Stimulated activated CD8-positive, alpha-beta memory T cell treated with anti-CD3 and anti-CD28 coated beads, Interleukin-12 subunit alpha, Interleukin-12 subunit beta, amount 100 ng/mL, for 1 hour (primary cell): ENCODE measurements around the gene LRP1B.

Experiments
- DNase-seq: peaks from one replicate; pipeline ENCODE4 v3.0.0-alpha.2; 2020; ENCODE audit warnings: low read depth

LRP1B gene

DNA sequence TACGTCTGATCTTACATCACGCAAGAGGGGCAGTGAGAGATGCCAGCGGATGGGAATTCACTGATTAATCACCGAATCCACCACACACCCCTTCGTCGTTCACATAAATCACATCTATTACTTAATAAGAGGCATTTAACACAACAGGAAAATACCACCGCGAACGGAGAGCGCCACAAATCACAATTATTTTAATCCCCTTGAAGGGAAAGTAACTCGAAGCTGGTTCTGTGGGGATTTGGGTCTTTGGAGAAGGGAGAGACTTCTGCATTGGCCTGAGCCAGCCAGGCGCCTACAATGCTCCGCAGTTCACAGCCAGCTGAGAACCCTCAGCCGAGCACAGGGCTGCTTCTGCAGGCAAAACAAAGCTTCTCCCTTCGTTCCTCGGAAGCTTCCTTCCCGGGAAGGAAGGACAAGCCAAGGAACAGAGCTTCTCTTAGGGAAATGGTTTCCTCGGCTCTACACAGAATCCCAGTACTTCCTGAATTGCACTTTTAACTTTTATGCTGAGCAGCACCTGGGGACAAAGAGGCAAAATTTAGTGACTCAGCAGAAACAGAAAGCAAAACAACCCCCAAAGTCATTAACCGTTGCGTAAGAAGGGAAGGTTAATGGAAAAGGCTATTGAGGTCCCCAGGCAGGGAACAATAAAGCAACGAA, at the start of gene LRP1B:
LRP1B (minus strand) TSS at position 7 of the 660 bp plus-strand sequence. CDS start 287 bp downstream, outside the sequence.
- no peak for DNase-seq

- no peak for DNase-seq
These were observed 48.9 kb upstream of the LRP1B start for GRCh38 chr2:142179686-142180085.

GRCh38 chr2:142178604-142179003, 47.8 kb upstream of the LRP1B start:
- DNase-seq, result no peak

DNA sequence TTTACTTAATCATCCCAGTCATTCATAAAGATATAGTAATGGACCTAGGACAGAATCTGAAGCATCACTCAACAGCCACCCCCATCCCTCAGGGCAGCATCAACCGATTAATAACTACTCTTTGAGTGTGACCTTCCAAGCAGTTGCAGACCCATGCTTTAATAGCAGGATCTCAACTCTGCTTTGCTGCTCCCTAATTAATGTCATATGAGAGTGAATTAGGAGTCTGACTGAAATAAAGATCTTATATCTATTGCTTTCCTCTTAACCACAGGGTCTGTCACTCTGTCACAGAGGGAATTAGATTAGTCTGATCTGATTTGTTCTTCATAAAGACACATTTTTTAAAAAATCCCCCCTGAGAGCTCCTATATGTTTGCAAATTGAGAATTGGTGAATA, 46.1 kb upstream of the LRP1B start:
- DNase-seq, result no peak

DNA sequence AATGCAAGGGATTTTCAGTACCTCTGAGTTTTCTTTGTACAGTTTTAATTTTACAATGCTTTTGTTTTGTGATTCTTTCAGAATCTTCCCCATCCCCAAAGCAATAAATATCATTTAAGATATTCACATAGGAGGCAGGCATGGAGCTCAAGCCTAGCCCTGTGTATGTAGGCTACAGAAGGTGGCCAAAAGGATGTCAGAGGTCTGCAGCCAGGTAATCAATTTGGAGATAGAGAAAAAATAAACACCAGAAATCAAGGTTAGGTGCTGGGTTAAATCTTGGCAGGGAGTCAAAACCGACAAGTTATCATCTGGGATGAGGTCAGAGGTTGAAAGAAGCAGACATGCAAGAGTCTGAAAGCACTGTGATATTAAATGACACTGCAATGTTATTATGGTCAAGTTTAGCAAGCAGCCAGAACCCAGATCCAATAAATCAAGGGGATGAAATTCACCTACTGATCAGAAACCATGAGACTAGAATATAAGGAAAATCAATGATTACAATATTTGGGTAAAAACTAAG, 45.1 kb upstream of the LRP1B start:
- DNase-seq, result no peak

DNA sequence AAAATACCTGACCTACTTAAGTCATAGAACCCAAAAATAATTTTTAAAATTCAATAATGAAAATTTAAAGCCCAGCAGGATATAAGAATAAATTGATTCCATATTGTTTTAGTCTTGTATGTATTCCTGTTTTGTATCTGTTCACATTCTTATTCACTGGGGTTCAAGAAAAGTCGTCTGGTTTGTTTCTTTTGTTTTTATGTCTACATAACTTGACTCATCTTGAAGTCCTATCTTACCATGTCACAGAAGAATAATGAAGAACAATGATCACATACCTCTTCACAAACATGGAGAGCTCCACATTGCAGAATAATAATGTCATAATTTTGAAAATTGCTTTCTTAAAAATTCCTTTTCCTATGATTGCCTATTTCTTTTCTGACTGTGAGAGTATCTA, 43.4 kb upstream of the LRP1B start:
- no peak for DNase-seq

DNA sequence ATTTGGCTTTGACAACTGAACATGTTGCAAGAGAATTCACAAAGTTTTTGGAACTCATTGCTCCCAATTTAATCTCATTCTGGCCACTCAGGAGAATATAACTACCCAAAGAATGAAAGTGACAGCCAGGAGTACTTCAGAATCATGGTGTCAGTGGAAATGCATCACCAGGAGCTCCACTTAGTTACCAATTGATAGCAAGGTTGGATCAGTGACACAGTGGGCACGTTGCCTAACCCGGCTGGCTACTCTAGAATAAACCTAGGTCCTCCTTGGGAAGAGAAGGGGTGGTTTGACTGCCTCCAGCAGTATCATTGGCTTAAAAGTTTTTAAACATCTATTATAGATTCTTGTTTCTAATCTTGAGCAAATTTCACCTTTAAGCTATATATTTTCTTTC, 40.0 kb upstream of the LRP1B start:
- no peak for DNase-seq

DNA sequence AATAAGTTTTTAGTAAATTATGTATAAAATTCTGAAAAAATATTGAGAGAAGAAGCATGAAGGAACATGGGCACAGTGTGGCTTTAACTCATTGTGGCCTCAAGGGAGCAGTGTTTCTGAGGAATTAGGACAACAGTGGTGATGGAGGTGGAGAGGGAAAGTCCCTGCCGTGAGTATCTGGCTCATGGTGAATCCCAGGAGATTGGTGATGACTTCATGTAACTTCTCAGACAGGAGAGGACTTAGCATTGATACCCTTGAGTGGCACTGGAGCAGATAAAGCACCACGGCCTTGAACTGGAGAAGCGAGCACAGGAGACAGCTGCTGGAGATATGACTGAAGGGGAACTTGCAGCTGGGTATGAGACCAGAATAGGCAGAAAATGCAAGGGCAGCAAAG, 35.0 kb upstream of the LRP1B start:
- DNase-seq, result no peak

DNA sequence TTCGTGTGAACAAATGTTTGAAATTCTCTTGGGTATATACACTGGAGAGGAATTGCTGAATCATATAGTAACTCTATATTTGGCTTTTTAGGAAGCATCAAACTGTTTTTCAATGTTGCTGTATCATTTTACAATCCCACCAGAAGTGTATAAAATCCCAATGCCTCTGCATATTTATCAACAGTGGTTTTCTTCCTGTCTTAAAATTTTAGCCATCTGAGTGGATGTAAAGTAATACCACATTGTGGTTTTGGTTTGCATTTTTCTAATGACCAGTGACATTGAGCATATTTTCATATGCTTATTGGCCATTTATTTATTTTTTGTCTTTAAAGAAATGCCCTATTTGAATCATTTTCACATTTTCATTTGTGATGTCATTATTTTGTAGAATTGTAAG, 22.8 kb upstream of the LRP1B start:
- no peak for DNase-seq

- DNase-seq, result no peak
These were observed 19.6 kb upstream of the LRP1B start for GRCh38 chr2:142150453-142150852.

GRCh38 chr2:142144547-142144946, 13.7 kb upstream of the LRP1B start:
- no peak for DNase-seq

- DNase-seq, result no peak
These were observed 11.8 kb upstream of the LRP1B start for GRCh38 chr2:142142595-142142994.

DNA sequence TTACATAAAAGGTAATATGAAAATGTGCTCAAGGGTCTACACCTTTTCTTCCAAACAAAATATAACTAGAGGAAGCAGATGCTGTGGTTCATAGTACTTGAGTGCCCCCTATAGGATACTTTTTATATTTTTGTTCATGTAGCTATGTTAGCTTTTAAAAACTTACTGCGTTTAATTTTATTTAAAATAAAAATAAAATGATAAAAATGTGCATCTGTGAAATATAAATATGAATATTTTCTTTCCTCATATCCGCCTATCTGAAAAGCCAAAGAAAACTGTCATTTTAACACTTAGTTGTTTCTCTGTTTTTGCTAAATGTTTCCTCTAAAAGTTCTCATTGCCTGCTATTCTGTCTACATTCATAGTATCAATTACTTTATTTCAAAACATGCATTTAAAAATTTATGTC, 9.6 kb upstream of the LRP1B start:
- no peak for DNase-seq

- DNase-seq, result no peak
These were observed 8.6 kb upstream of the LRP1B start for GRCh38 chr2:142139384-142139783.

DNA sequence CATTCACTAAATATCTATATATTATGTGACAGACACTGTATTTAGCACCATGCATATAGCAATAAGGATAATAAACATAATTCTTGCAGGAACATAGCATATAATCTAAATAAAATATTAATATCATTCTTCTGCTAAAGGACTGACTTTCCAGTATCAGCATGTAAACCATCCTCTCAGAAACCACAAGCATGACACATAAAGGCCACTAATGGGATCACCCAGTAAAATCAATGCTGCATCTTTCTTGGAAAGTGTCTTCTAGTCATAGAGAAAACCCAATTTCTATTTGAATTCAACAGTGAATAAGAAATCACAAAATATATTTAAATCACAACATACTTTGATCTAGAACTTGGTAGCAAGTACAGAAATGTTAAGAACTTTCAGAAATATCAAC, 5.8 kb upstream of the LRP1B start:
- no peak for DNase-seq

DNA sequence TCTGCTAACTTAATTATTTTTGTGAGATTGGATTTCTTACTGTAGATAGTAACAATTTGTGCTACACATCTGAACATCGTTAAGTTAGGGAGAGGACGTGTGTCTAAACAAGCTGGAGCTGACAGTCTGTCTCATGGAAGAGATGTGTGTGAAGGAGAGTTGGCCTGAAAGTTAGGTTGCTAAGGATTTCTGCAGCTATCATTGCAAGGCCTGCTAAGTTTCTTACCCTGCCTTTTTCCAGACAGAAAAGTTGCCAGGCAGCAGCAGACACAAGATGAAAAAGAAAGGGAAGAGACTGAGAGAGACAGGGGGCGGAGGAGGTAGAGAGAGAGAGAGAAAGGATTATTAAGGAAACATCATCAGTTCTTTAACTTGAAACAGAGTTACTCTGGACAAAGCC, 4.1 kb upstream of the LRP1B start:
- no peak for DNase-seq

DNA sequence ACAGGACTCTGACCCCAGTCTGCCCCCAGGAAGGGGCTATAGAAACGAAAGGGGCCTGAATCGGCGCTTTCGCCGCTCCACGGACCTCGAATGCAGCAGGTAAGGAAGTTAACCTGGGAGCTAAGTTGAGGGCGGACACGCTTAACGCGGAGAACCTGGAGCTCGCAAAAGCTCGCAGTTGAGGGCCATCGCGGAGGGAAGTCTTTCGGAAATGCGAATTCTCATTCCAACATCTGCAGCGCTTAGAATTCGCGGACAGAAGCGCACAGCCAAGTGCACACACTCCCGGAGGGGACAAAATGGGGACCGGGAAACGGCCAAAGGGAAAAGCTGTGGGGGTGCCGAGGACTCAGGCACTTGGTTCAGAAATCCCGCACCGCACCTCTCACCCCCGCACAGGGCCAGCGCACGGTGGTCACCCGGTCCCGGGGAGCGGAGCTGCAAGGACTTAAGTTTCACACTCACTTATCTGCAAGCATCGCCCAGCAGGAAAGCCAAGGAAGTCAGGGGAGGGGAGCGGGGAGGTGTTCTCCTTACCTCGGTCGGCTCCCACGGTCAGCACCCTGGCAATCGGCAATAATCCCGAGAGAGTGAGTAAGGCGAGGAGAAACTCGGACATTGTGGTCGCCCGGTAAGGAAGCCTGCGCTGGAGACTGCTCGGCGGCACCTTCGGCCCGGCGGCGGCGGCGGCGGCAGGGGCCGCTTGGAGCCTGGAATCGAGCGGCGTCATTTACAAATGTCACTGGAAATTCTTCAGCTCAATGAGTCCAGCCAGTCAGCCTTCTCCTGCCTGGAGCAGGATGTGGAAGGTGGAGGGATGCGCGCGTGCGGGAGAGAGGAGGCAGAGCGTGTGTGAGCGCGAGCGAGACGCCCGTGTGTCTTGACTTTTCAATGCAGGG, 456 bp downstream of the LRP1B start:
- DNase-seq, result no peak

DNA sequence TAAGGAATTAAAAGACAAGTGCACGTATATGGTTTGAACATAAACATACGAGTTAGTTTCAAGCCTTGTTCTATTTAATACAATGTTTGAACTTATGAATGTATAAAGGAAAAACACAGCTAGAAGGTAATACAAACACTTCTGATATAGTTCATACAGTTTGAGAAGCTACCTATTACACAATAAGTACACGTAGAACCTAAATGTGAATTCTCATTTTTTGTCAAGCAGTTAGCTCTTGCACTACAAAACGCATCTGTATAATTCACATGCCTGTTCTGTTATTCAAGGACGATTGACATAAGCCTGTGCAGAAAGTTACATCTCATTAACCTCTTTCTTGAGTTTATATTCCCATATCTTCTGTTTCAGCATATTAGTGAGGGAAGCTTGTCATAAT, 2.7 kb downstream of the LRP1B start:
- no peak for DNase-seq

DNA sequence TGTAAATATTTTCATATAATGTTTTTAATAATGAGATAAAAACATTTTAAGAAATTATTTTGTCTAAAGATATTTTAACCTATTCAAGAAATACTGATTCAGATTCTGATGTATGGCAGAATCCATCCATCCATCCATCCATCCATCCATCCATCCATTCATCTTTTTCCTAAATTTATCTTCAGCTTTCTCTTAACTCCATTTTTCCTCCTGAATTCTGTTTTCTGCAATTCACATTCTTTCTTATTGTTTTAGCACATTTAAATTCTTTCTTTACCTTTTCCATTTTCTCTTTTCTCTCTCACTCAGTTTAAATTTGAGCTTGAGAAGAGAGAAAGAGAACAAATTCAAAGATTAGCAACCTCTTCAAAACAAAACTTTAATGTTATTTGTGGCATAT, 3.6 kb downstream of the LRP1B start:
- no peak for DNase-seq

GRCh38 chr2:142124706-142125105, 6.1 kb downstream of the LRP1B start:
- DNase-seq, result no peak

GRCh38 chr2:142119347-142119746, 11.5 kb downstream of the LRP1B start:
- no peak for DNase-seq

- DNase-seq, result no peak
These were observed 18.0 kb downstream of the LRP1B start for GRCh38 chr2:142112757-142113221.

DNA sequence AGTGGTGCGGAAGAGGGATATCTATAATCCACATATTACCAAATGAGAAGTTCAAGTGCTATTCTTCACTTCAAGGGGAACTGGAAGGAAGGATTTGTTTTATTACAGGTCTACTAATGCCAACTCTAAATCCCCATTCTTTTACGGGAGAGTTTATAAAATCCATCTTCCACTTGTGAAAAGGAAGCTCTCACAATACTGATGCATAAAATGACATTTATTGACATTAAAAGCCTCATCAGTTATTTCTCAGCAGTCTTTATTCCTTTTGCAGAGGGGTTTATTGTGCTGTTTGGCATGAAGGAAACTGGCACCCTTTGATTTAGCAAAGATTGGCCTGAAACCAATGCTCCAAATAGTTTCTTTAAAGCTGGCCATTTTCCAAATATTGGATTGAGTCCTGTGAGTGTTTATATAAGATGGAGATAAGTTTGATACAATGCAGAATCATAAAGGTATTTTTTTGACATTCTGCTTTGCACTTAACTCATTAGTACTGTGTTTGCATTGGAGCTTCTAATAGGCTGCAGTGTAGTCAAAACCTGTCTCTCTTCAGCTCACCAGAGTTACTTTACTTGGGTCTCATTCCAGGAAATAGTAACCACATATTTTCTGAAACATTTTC, 26.6 kb downstream of the LRP1B start:
- DNase-seq, result no peak
